Upper lobe of right lung (tissue), 1 donor: ENCODE data around the gene GJA1. TPM values are rescaled to one million over a fixed set of nuclear protein-coding genes. Genes with fewer than 3 reads are reported as not detected.
"Not testable (repeated sequence)": the region's sequence is repeated elsewhere in the genome, so short reads cannot be mapped to it uniquely, and the experiment has no call there.

ENCODE experiments used
- ATAC-seq: fragments of 200-7000 bp; cut with Tn5 transposase; one replicate; pipeline ENCODE4 v1.9.1; 2020; ENCODE audit warnings: mild to moderate bottlenecking, moderate library complexity
- DNase-seq: peaks from one replicate; pipeline ENCODE4 v3.0.0-alpha.2; 2020
- H3K27ac ChIP-seq: fragments of 200-600 bp; one replicate; pipeline ENCODE4 v1.8.0; 2022
- H3K27me3 ChIP-seq: fragments of 200-600 bp; one replicate; pipeline ENCODE4 v1.8.0; 2022; ENCODE audit warnings: mild to moderate bottlenecking
- H3K36me3 ChIP-seq: fragments of 200-600 bp; one replicate; pipeline ENCODE4 v1.8.0; 2022
- H3K4me1 ChIP-seq: fragments of 200-600 bp; one replicate; pipeline ENCODE4 v1.8.0; 2022
- H3K4me3 ChIP-seq: fragments of 200-600 bp; one replicate; pipeline ENCODE4 v1.8.0; 2022; ENCODE audit warnings: mild to moderate bottlenecking
- H3K9me3 ChIP-seq: fragments of 200-600 bp; one replicate; pipeline ENCODE4 v1.8.0; 2022
- CTCF ChIP-seq: fragments of 200-600 bp; IDR thresholded peaks from one replicate; pipeline ENCODE4 v1.8.0; 2022; ENCODE audit warnings: antibody characterized with exemption
- intact Hi-C: fragments of 100-400 bp; cut with DNase I; formaldehyde crosslinking; loops from one replicate; pipeline ENCODE4 v1.11.0; 2022
- total RNA-seq: library from RNA; stranded (reverse); fragmentation: NEBNext Ultra II Directional; extraction: Animal tissue kit (Norgen Biotek cat#: 25700); gene quantifications from one replicate; pipeline ENCODE4 v1.2.1, GENCODE V29; 2021
- donor health status: DM: no; HTN: yes; CAD: no; lungs with severe emphysema.

The GJA1 gene
- total RNA-seq, 1 donor from 2014 or later = 127 TPM

- H3K4me3 ChIP-seq = no peak overlapping the region
- intact Hi-C loops = no loop called here
- no peaks in the 10 kb centered on the region for H3K4me1 ChIP-seq
Observed at GRCh38 chr6:121418346-121418745, 17.1 kb upstream of the GJA1 start.

GRCh38 chr6:121426686-121427085, 8.8 kb upstream of the GJA1 start:
- no peak for DNase-seq
- Histone ChIP-seq H3K9me3 (no peaks in the 10 kb centered on the region), H3K27me3 (no peaks in the 10 kb centered on the region), H3K36me3 (no peaks in the 10 kb centered on the region), H3K27ac (no peak overlapping the region), H3K4me1 (peaks cover 3% of the 10 kb centered on the region), H3K4me3 (no peak overlapping the region)
- ATAC-seq = no peak
- intact Hi-C loops = no loop called here
- TF ChIP-seq CTCF = no peak

More at GRCh38 chr6:121418346-121418745, 17.1 kb upstream of the GJA1 start:
- no peak for DNase-seq
- H3K27ac ChIP-seq = no peak overlapping the region
- no peak for TF ChIP-seq CTCF
- no peaks in the 10 kb centered on the region for H3K27me3 ChIP-seq
- no peaks in the 10 kb centered on the region for H3K9me3 ChIP-seq
- ATAC-seq = no peak
- no peaks in the 10 kb centered on the region for H3K36me3 ChIP-seq

GRCh38 chr6:121428872-121429756, 6.3 kb upstream of the GJA1 start:
- ATAC-seq = no peak
- intact Hi-C loops = no loop called here
- Histone ChIP-seq H3K27ac (no peak overlapping the region), H3K9me3 (no peaks in the 10 kb centered on the region), H3K36me3 (no peaks in the 10 kb centered on the region), H3K4me1 (peaks cover 3% of the 10 kb centered on the region), H3K4me3 (no peak overlapping the region), H3K27me3 (no peaks in the 10 kb centered on the region)
- no peak for TF ChIP-seq CTCF
- no peak for DNase-seq

GRCh38 chr6:121430514-121431460, 4.7 kb upstream of the GJA1 start:
- H3K36me3 ChIP-seq = no peaks in the 10 kb centered on the region
- peak; percentile 72 for TF ChIP-seq CTCF
- no peaks in the 10 kb centered on the region for H3K9me3 ChIP-seq
- no peak for DNase-seq
- intact Hi-C loops = no loop called here
- H3K27me3 ChIP-seq = no peaks in the 10 kb centered on the region
- peak; percentile 71 for ATAC-seq
- H3K27ac ChIP-seq = no peak overlapping the region
- H3K4me3 ChIP-seq = peak overlapping the region; percentile 11
- peaks cover 3% of the 10 kb centered on the region for H3K4me1 ChIP-seq

GRCh38 chr6:121431776-121432175, 3.7 kb upstream of the GJA1 start:
- H3K4me1 ChIP-seq, DNase-seq, H3K9me3 ChIP-seq, ATAC-seq, intact Hi-C loops, H3K27ac ChIP-seq, H3K4me3 ChIP-seq, H3K36me3 ChIP-seq, H3K27me3 ChIP-seq: not testable (repeated sequence)
